Smooth muscle cell (in vitro differentiated cells): ENCODE measurements around the gene ATP10A. TPM values are rescaled to one million over a fixed set of nuclear protein-coding genes. Genes with fewer than 3 reads are reported as not detected.

ENCODE experiments used
- DNase-seq: peaks from one replicate; lab custom pipeline; 2025; ENCODE audit not compliant: unreplicated experiment; lab: John Stamatoyannopoulos, UW
- H2AFZ ChIP-seq: fragments of 200-600 bp; sonication (generic); 2 replicates; pipeline ENCODE4 v1.6.0; 2016; ENCODE audit warnings: antibody characterized with exemption, low read depth, mild to moderate bottlenecking
- H3F3A ChIP-seq: fragments of 200-600 bp; sonication (generic); 2 replicates; pipeline ENCODE4 v1.6.0; 2017; ENCODE audit warnings: antibody characterized with exemption, low read depth
- H3K27ac ChIP-seq: fragments of 200-600 bp; sonication (generic); 2 replicates; pipeline ENCODE4 v1.5.1; 2016; ENCODE audit warnings: low read depth, mild to moderate bottlenecking
- H3K27me3 ChIP-seq: fragments of 200-600 bp; sonication (generic); 2 replicates; pipeline ENCODE4 v1.6.1; 2016; ENCODE audit warnings: low read depth, mild to moderate bottlenecking
- H3K36me3 ChIP-seq: fragments of 200-600 bp; sonication (generic); 2 replicates; pipeline ENCODE4 v1.5.1; 2016; ENCODE audit warnings: low read depth
- H3K4me1 ChIP-seq: fragments of 200-600 bp; sonication (generic); 2 replicates; pipeline ENCODE4 v1.5.1; 2016; ENCODE audit warnings: low read depth
- H3K4me2 ChIP-seq: fragments of 200-600 bp; sonication (generic); 2 replicates; pipeline ENCODE4 v1.6.0; 2016; ENCODE audit warnings: mild to moderate bottlenecking
- H3K4me3 ChIP-seq: fragments of 200-600 bp; sonication (generic); 2 replicates; pipeline ENCODE4 v1.5.1; 2016; ENCODE audit warnings: mild to moderate bottlenecking
- H3K79me2 ChIP-seq: fragments of 200-600 bp; sonication (generic); 2 replicates; pipeline ENCODE4 v1.6.0; 2016; ENCODE audit warnings: low read depth, mild to moderate bottlenecking
- H3K9ac ChIP-seq: fragments of 200-600 bp; sonication (generic); 2 replicates; pipeline ENCODE4 v1.6.0; 2016; ENCODE audit warnings: low read depth
- H3K9me3 ChIP-seq: fragments of 200-600 bp; sonication (generic); replicated peaks from 2 replicates; pipeline ENCODE4 v1.5.1; 2016; ENCODE audit warnings: low read depth
- H4K20me1 ChIP-seq: fragments of 200-600 bp; sonication (generic); 2 replicates; pipeline ENCODE4 v1.6.0; 2016; ENCODE audit warnings: low read depth
- CTCF ChIP-seq: fragments of 200-600 bp; sonication (generic); IDR thresholded peaks from 2 replicates; pipeline ENCODE4 v1.5.1; 2017; ENCODE audit warnings: borderline replicate concordance, mild to moderate bottlenecking, antibody characterized with exemption; ENCODE audit not compliant: insufficient read depth, poor library complexity, severe bottlenecking
- WGBS: methylation state at CpG from one replicate; pipeline ENCODE4 v1.1.7; 2016; ENCODE audit warnings: low lambda C conversion rate; 5-methylcytosine and 5-hydroxymethylcytosine counted together
- polyA plus RNA-seq: library from polyadenylated mRNA; unstranded; fragments of >200 nt; fragmentation: Nextera tagmentation; extraction: Ambion mirVana; gene quantifications from 2 replicates; pipeline ENCODE4 v1.2.1, GENCODE V29; 2016
- total RNA-seq: library from RNA; depleted of rRNA; stranded (reverse); fragments of >200 nt; gene quantifications from 2 replicates; pipeline ENCODE4 v1.2.3, GENCODE V29; 2014

ATP10A gene
- total and polyA plus RNA-seq, 2 experiments from 2014 or later = 10.6 to 12.3 TPM

- Histone ChIP-seq H3K9ac (no peak overlapping the region), H3F3A (peaks cover 7% of the 10 kb centered on the region)
- 83% methylated on average over 4 of the region's 6 CpGs for WGBS
Observed at GRCh38 chr15:25686780-25687179, 176.3 kb downstream of the ATP10A start.

GRCh38 chr15:25684521-25685431 lies 178.4 kb downstream of the ATP10A start:
- H3K9me3 ChIP-seq = no peaks in the 10 kb centered on the region
- H3K36me3 ChIP-seq = no peaks in the 10 kb centered on the region
- H3K27ac ChIP-seq = peak overlapping the region; percentile 79
- peak overlapping the region; percentile 39 for H3K9ac ChIP-seq
- peak overlapping the region; percentile 42 for H3K4me2 ChIP-seq
- H4K20me1 ChIP-seq = no peaks in the 10 kb centered on the region
- peaks cover 7% of the 10 kb centered on the region for H3F3A ChIP-seq
- 17% methylated on average over 13 of the region's 13 CpGs for WGBS
- H3K27me3 ChIP-seq = no peaks in the 10 kb centered on the region
- no peak for DNase-seq
- TF ChIP-seq CTCF = no peak
- H3K4me1 ChIP-seq = peaks cover 12% of the 10 kb centered on the region
- no peaks in the 10 kb centered on the region for H3K79me2 ChIP-seq
- no peak overlapping the region for H2AFZ ChIP-seq
- H3K4me3 ChIP-seq = no peak overlapping the region

More at GRCh38 chr15:25686780-25687179, 176.3 kb downstream of the ATP10A start:
- Histone ChIP-seq H3K9me3 (no peaks in the 10 kb centered on the region), H3K4me2 (no peak overlapping the region), H3K4me3 (no peak overlapping the region), H4K20me1 (no peaks in the 10 kb centered on the region), H2AFZ (no peak overlapping the region), H3K27me3 (no peaks in the 10 kb centered on the region), H3K27ac (no peak overlapping the region), H3K36me3 (no peaks in the 10 kb centered on the region), H3K4me1 (peaks cover 12% of the 10 kb centered on the region), H3K79me2 (no peaks in the 10 kb centered on the region)
- no peak for DNase-seq
- no peak for TF ChIP-seq CTCF

- Histone ChIP-seq H3K27ac (peak overlapping the region; percentile 79), H3K4me3 (no peak overlapping the region), H3K27me3 (no peaks in the 10 kb centered on the region), H3F3A (peaks cover 7% of the 10 kb centered on the region), H3K79me2 (no peaks in the 10 kb centered on the region), H3K4me2 (peak overlapping the region; percentile 30), H2AFZ (no peak overlapping the region), H4K20me1 (no peaks in the 10 kb centered on the region), H3K9ac (no peak overlapping the region), H3K36me3 (no peaks in the 10 kb centered on the region), H3K4me1 (peaks cover 12% of the 10 kb centered on the region), H3K9me3 (no peaks in the 10 kb centered on the region)
- TF ChIP-seq CTCF = peak; percentile 10
- no peak for DNase-seq
- WGBS = 92% methylated on average over 3 of the region's 3 CpGs
Observed at GRCh38 chr15:25683911-25684310, 179.2 kb downstream of the ATP10A start.

GRCh38 chr15:25683415-25683814 lies 179.7 kb downstream of the ATP10A start:
- H2AFZ ChIP-seq = no peak overlapping the region
- DNase-seq = no peak
- H3K4me1 ChIP-seq = peaks cover 12% of the 10 kb centered on the region
- 77% methylated on average over 6 of the region's 6 CpGs for WGBS
- H3K36me3 ChIP-seq = no peaks in the 10 kb centered on the region
- H3K4me2 ChIP-seq = no peak overlapping the region
- H3K4me3 ChIP-seq = no peak overlapping the region
- no peaks in the 10 kb centered on the region for H4K20me1 ChIP-seq
- H3F3A ChIP-seq = peaks cover 7% of the 10 kb centered on the region
- no peak for TF ChIP-seq CTCF
- no peaks in the 10 kb centered on the region for H3K9me3 ChIP-seq
- no peak overlapping the region for H3K9ac ChIP-seq
- no peak overlapping the region for H3K27ac ChIP-seq
- H3K27me3 ChIP-seq = no peaks in the 10 kb centered on the region
- no peaks in the 10 kb centered on the region for H3K79me2 ChIP-seq
